HG03460 (cell line): ENCODE measurements around the gene ATP11A.

Experiments
- ATAC-seq: cut with Tn5 transposase; IDR thresholded peaks from one replicate; pipeline ENCODE4 v1.9.1; 2021; ENCODE audit not compliant: unreplicated experiment

ATP11A gene

GRCh38 chr13:112756511-112756966, 66.7 kb downstream of the ATP11A start:
- ATAC-seq, result no peak

- no peak for ATAC-seq
Observed at GRCh38 chr13:112756967-112757758, 67.3 kb downstream of the ATP11A start.

- no peak for ATAC-seq
Observed at GRCh38 chr13:112757759-112758086, 67.9 kb downstream of the ATP11A start.

GRCh38 chr13:112759053-112759452, 69.2 kb downstream of the ATP11A start:
- ATAC-seq, result no peak

GRCh38 chr13:112759827-112760226, 70.0 kb downstream of the ATP11A start:
- ATAC-seq, result no peak

GRCh38 chr13:112760435-112760834, 70.6 kb downstream of the ATP11A start:
- ATAC-seq, result no peak

GRCh38 chr13:112760931-112761330, 71.1 kb downstream of the ATP11A start:
- no peak for ATAC-seq

GRCh38 chr13:112761701-112762689, 72.2 kb downstream of the ATP11A start:
- ATAC-seq, result no peak

GRCh38 chr13:112762690-112763080, 72.8 kb downstream of the ATP11A start:
- ATAC-seq, result no peak

- no peak for ATAC-seq
Observed at GRCh38 chr13:112764028-112764427, 74.2 kb downstream of the ATP11A start.

GRCh38 chr13:112764864-112765561, 75.2 kb downstream of the ATP11A start:
- no peak for ATAC-seq

GRCh38 chr13:112765731-112766130, 75.9 kb downstream of the ATP11A start:
- no peak for ATAC-seq

GRCh38 chr13:112766336-112766735, 76.5 kb downstream of the ATP11A start:
- ATAC-seq, result no peak

- ATAC-seq, result peak; percentile 56
Observed at GRCh38 chr13:112767506-112768471, 78.0 kb downstream of the ATP11A start.

GRCh38 chr13:112768795-112769481, 79.1 kb downstream of the ATP11A start:
- no peak for ATAC-seq

- no peak for ATAC-seq
Observed at GRCh38 chr13:112769615-112770014, 79.8 kb downstream of the ATP11A start.

GRCh38 chr13:112770504-112770903, 80.7 kb downstream of the ATP11A start:
- no peak for ATAC-seq

- no peak for ATAC-seq
Observed at GRCh38 chr13:112771139-112771876, 81.5 kb downstream of the ATP11A start.
